Measurements from ENCODE around the gene TRIM71.

TRIM71 gene

GRCh38 chr3:32813180-32813579 lies 4.6 kb upstream of the TRIM71 start:
- no peaks in the 10 kb centered on the region for H3K9me3 ChIP-seq (ENCODE audit: low read length)

GRCh38 chr3:32814361-32814760 lies 3.4 kb upstream of the TRIM71 start:
- H2AFZ ChIP-seq (ENCODE audit: low read depth, low read length): no peak overlapping the region
- no peak overlapping the region for H3K4me3 ChIP-seq (ENCODE audit: low read length)
- H3K9me3 ChIP-seq (ENCODE audit: low read length): no peaks in the 10 kb centered on the region
- no peaks in the 10 kb centered on the region for H3K27me3 ChIP-seq (ENCODE audit: insufficient read depth, low read length)
- peaks cover 34% of the 10 kb centered on the region for H3K4me1 ChIP-seq (ENCODE audit: insufficient read depth, low read length)
- peaks cover 6% of the 10 kb centered on the region for H3K36me3 ChIP-seq (ENCODE audit: insufficient read depth, low read length)

More at GRCh38 chr3:32813180-32813579, 4.6 kb upstream of the TRIM71 start:
- no peaks in the 10 kb centered on the region for H3K27me3 ChIP-seq (ENCODE audit: insufficient read depth, low read length)
- H3K36me3 ChIP-seq (ENCODE audit: insufficient read depth, low read length): no peaks in the 10 kb centered on the region
- H2AFZ ChIP-seq (ENCODE audit: low read depth, low read length): no peak overlapping the region
- peaks cover 32% of the 10 kb centered on the region for H3K4me1 ChIP-seq (ENCODE audit: insufficient read depth, low read length)
- H3K4me3 ChIP-seq (ENCODE audit: low read length): no peak overlapping the region

- Histone ChIP-seq H3K4me1 (ENCODE audit: insufficient read depth, low read length) (peaks cover 46% of the 10 kb centered on the region), H3K9me3 (ENCODE audit: low read length) (no peaks in the 10 kb centered on the region), H2AFZ (ENCODE audit: low read depth, low read length) (peak overlapping the region; percentile 79), H3K36me3 (ENCODE audit: insufficient read depth, low read length) (peaks cover 10% of the 10 kb centered on the region), H3K27me3 (ENCODE audit: insufficient read depth, low read length) (no peaks in the 10 kb centered on the region), H3K4me3 (ENCODE audit: low read length) (peak overlapping the region; percentile 65)
Measured at GRCh38 chr3:32815841-32816438, 1.9 kb upstream of the TRIM71 start.

GRCh38 chr3:32816439-32817256 lies 1.1 kb upstream of the TRIM71 start:
- H3K27me3 ChIP-seq (ENCODE audit: insufficient read depth, low read length): no peaks in the 10 kb centered on the region
- H2AFZ ChIP-seq (ENCODE audit: low read depth, low read length): peak overlapping the region; percentile 79
- peak overlapping the region; percentile 65 for H3K4me3 ChIP-seq (ENCODE audit: low read length)
- H3K36me3 ChIP-seq (ENCODE audit: insufficient read depth, low read length): peaks cover 10% of the 10 kb centered on the region
- H3K9me3 ChIP-seq (ENCODE audit: low read length): no peaks in the 10 kb centered on the region
- H3K4me1 ChIP-seq (ENCODE audit: insufficient read depth, low read length): peaks cover 53% of the 10 kb centered on the region

- Histone ChIP-seq H3K9me3 (ENCODE audit: low read length) (no peaks in the 10 kb centered on the region), H3K4me3 (ENCODE audit: low read length) (peak overlapping the region; percentile 65), H2AFZ (ENCODE audit: low read depth, low read length) (peak overlapping the region; percentile 59), H3K4me1 (ENCODE audit: insufficient read depth, low read length) (peaks cover 58% of the 10 kb centered on the region), H3K36me3 (ENCODE audit: insufficient read depth, low read length) (peaks cover 10% of the 10 kb centered on the region), H3K27me3 (ENCODE audit: insufficient read depth, low read length) (no peaks in the 10 kb centered on the region)
Measured at GRCh38 chr3:32817257-32817557, 590 bp upstream of the TRIM71 start.

- Histone ChIP-seq H3K36me3 (ENCODE audit: insufficient read depth, low read length) (peaks cover 10% of the 10 kb centered on the region), H3K4me3 (ENCODE audit: low read length) (peak overlapping the region; percentile 65), H3K9me3 (ENCODE audit: low read length) (no peaks in the 10 kb centered on the region), H2AFZ (ENCODE audit: low read depth, low read length) (no peak overlapping the region), H3K4me1 (ENCODE audit: insufficient read depth, low read length) (peaks cover 61% of the 10 kb centered on the region), H3K27me3 (ENCODE audit: insufficient read depth, low read length) (no peaks in the 10 kb centered on the region)
Measured at GRCh38 chr3:32818229-32818969, 602 bp downstream of the TRIM71 start.

GRCh38 chr3:32818970-32819511 lies 1.2 kb downstream of the TRIM71 start:
- Histone ChIP-seq H2AFZ (ENCODE audit: low read depth, low read length) (no peak overlapping the region), H3K36me3 (ENCODE audit: insufficient read depth, low read length) (peaks cover 10% of the 10 kb centered on the region), H3K4me3 (ENCODE audit: low read length) (peak overlapping the region; percentile 65), H3K4me1 (ENCODE audit: insufficient read depth, low read length) (peaks cover 55% of the 10 kb centered on the region), H3K9me3 (ENCODE audit: low read length) (no peaks in the 10 kb centered on the region), H3K27me3 (ENCODE audit: insufficient read depth, low read length) (no peaks in the 10 kb centered on the region)

GRCh38 chr3:32819551-32820348 lies 2.0 kb downstream of the TRIM71 start:
- no peaks in the 10 kb centered on the region for H3K27me3 ChIP-seq (ENCODE audit: insufficient read depth, low read length)

GRCh38 chr3:32820430-32820829 lies 2.6 kb downstream of the TRIM71 start:
- H3K36me3 ChIP-seq (ENCODE audit: insufficient read depth, low read length): peaks cover 10% of the 10 kb centered on the region
- no peak overlapping the region for H2AFZ ChIP-seq (ENCODE audit: low read depth, low read length)
- H3K4me1 ChIP-seq (ENCODE audit: insufficient read depth, low read length): peaks cover 47% of the 10 kb centered on the region
- H3K4me3 ChIP-seq (ENCODE audit: low read length): peak overlapping the region; percentile 65
- no peaks in the 10 kb centered on the region for H3K27me3 ChIP-seq (ENCODE audit: insufficient read depth, low read length)
- H3K9me3 ChIP-seq (ENCODE audit: low read length): no peaks in the 10 kb centered on the region

More at GRCh38 chr3:32819551-32820348, 2.0 kb downstream of the TRIM71 start:
- Histone ChIP-seq H2AFZ (ENCODE audit: low read depth, low read length) (no peak overlapping the region), H3K4me1 (ENCODE audit: insufficient read depth, low read length) (peaks cover 47% of the 10 kb centered on the region), H3K36me3 (ENCODE audit: insufficient read depth, low read length) (peaks cover 10% of the 10 kb centered on the region), H3K4me3 (ENCODE audit: low read length) (peak overlapping the region; percentile 65), H3K9me3 (ENCODE audit: low read length) (no peaks in the 10 kb centered on the region)

GRCh38 chr3:32820971-32821685 lies 3.3 kb downstream of the TRIM71 start:
- H3K4me1 ChIP-seq (ENCODE audit: insufficient read depth, low read length): peaks cover 46% of the 10 kb centered on the region
- H2AFZ ChIP-seq (ENCODE audit: low read depth, low read length): no peak overlapping the region
- H3K9me3 ChIP-seq (ENCODE audit: low read length): no peaks in the 10 kb centered on the region
- H3K4me3 ChIP-seq (ENCODE audit: low read length): peak overlapping the region; percentile 65
- H3K27me3 ChIP-seq (ENCODE audit: insufficient read depth, low read length): no peaks in the 10 kb centered on the region
- peaks cover 10% of the 10 kb centered on the region for H3K36me3 ChIP-seq (ENCODE audit: insufficient read depth, low read length)

- Histone ChIP-seq H3K36me3 (ENCODE audit: insufficient read depth, low read length) (peaks cover 10% of the 10 kb centered on the region), H3K4me1 (ENCODE audit: insufficient read depth, low read length) (peaks cover 46% of the 10 kb centered on the region), H3K4me3 (ENCODE audit: low read length) (peak overlapping the region; percentile 65), H3K27me3 (ENCODE audit: insufficient read depth, low read length) (no peaks in the 10 kb centered on the region), H3K9me3 (ENCODE audit: low read length) (no peaks in the 10 kb centered on the region), H2AFZ (ENCODE audit: low read depth, low read length) (no peak overlapping the region)
Measured at GRCh38 chr3:32821686-32822296, 4.0 kb downstream of the TRIM71 start.

Measured in neuron (in vitro differentiated cells).